ENCODE results near the gene SRP68.

Gene SRP68

GRCh38 chr17:75996665-75997590 lies 75.4 kb downstream of the SRP68 start:
- DNase-seq: no peak

DNA sequence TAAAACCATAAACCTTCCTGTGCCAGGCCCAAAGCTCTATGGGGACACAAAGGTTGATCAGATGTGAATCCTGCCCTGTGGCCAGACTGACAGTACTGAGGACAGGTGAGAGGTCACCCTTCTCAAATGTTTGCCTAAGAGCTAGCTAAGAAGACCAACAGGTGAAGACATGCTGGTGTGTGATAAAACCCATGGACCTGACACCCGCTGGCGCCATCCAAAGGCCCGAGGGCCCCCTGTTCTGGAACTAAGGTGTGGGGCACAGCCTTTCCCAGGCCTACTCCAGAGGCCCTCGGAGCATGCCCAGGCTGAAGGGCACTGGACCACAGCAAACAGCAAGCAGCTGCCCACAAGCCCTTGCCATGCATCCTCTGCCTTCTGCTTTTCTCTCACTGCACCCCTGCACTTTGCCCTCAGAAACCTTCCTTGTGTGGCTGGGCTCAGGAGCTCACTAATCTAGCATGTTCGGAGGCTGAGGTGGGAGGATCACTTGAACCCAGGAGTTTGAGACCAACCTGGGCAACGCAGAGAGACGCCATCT lies 76.9 kb downstream of the SRP68 start:
- DNase-seq: no peak

DNA sequence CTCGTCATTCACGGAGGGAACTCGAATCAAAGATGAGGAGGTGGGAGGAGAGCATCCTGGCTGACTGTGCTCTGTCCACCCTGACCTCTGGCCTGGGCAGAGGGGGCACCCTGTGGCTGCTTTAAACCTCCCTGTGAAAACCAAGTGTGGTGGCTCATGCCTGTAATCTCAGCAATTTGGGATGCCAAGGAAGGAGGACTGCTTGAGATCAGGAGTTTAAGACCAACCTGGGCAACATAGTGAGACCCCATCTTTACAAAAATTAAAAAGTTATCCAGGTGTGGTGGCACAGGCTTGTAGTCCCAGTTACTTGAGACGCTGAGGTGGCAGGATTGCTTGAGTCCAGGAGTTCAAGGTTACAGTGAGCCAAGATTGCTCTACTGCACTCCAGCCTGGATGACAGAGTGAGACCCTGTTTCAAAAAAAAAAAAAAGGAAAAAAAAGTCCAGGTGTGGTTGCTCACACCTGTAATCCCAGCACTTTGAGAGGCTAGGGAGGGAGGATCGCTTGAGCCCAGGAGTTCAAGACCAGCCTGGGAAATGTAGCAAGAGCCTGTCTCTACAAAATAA lies 77.4 kb downstream of the SRP68 start:
- DNase-seq: no peak

- DNase-seq: no peak
These were observed 80.9 kb downstream of the SRP68 start for GRCh38 chr17:75991396-75991795.

Data from NCI-H1694 treated with DMSO at 0.1 percent for 48 hours (cell line).